Activated CD4-positive, alpha-beta T cell treated with anti-CD3 and anti-CD28 coated beads for 36 hours (primary cell): ENCODE measurements around the gene DAPK3. TPM values are rescaled to one million over a fixed set of nuclear protein-coding genes. Genes with fewer than 3 reads are reported as not detected.
"Not testable (repeated sequence)": the region's sequence is repeated elsewhere in the genome, so short reads cannot be mapped to it uniquely, and the experiment has no call there.

ENCODE experiments used
- ATAC-seq: fragments of 200-7000 bp; cut with Tn5 transposase; one replicate; pipeline ENCODE4 v1.10.0; 2021; ENCODE audit warnings: mild to moderate bottlenecking, moderate library complexity
- CTCF ChIA-PET: fragments of 350-600 bp; sonication (Branson Sonifier 250); formaldehyde crosslinking; loops from one replicate; lab custom pipeline; 2021; ENCODE audit warnings: antibody characterized with exemption; lab: Charles Lee
- POLR2A ChIA-PET: fragments of 350-600 bp; sonication (Branson Sonifier 250); formaldehyde crosslinking; loops from one replicate; lab custom pipeline; 2021; ENCODE audit warnings: antibody characterized with exemption, inconsistent platforms; lab: Charles Lee
- DNase-seq: peaks from one replicate; pipeline ENCODE4 v3.0.0-alpha.2; 2020
- H3K27ac Mint-ChIP-seq: one replicate; pipeline ENCODE4 v1.8.0; 2021; ENCODE audit warnings: mixed read lengths
- H3K27me3 Mint-ChIP-seq: one replicate; pipeline ENCODE4 v1.8.0; 2021; ENCODE audit warnings: mixed read lengths
- H3K36me3 Mint-ChIP-seq: one replicate; pipeline ENCODE4 v1.8.0; 2021; ENCODE audit warnings: low read depth, mixed read lengths
- H3K4me1 Mint-ChIP-seq: one replicate; pipeline ENCODE4 v1.8.0; 2021; ENCODE audit warnings: mixed read lengths
- H3K4me3 Mint-ChIP-seq: one replicate; pipeline ENCODE4 v1.8.0; 2021; ENCODE audit warnings: mild to moderate bottlenecking, moderate library complexity, mixed read lengths
- H3K9me3 Mint-ChIP-seq: one replicate; pipeline ENCODE4 v1.8.0; 2021; ENCODE audit warnings: low read depth, mixed read lengths
- intact Hi-C, 2 experiments: fragments of 100-400 bp; cut with DNase I in 1 of 2; cut with micrococcal nuclease in 1 of 2; formaldehyde crosslinking; loops; one replicate each; pipeline versions ENCODE4 v1.14.2 to v1.15.1; 2022 to 2024; cut with DNase I, micrococcal nuclease
- total RNA-seq, 2 experiments: library from RNA; stranded (reverse); gene quantifications; one replicate each; pipeline ENCODE4 v1.2.3, GENCODE V29; 2021

DAPK3 gene
- total RNA-seq, 2 experiments from 2014 or later = 26.7 to 27.6 TPM

DNA sequence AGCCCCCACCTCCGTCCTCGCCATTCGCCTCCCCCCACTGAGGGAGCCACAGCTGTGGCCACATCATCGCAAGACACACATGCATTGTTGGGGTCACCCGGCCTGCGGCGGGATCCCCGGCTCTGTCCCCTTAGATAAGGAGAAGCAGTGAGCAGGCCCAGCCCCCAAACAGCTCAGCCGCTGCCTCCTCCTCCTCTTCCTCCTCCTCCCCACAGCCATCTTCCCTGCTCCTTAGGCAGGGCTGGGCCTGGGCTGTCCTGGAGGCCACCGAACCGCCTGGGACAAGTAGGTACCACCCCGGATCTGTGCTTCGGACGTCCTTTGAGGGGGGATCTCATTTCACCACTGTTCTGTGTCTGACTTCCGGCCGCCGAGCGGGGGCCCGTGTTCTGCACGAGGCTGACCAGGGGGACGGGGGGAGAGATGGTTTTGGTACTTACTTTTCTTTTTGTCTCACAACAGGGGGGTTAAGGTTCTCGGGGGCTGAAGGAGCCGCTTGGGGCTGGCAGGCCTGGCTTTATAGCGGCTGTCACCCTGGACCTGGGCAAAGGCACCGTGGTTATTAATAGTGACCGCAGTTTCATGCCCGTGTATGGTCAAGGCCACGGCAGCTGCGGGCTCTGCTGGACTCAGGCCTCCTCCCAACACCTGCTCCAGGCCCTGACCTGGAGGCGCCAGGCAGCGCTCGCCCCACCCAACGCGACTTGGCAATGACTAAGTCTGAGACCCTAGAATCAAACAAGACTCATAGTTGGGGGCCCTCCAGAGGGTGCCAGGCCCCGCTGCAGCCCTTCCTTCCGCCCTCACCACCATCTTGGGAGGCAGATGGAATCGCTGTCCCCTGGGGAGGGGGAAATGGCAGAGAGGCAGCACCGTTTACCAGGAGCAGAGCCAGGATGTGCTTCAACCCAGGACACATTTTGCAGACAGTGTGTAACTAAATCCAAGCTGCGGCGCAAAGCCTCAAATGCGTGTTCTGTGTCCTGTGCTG lies 19.7 kb downstream of the DAPK3 start:
- POLR2A ChIA-PET = no interaction called here

DNA sequence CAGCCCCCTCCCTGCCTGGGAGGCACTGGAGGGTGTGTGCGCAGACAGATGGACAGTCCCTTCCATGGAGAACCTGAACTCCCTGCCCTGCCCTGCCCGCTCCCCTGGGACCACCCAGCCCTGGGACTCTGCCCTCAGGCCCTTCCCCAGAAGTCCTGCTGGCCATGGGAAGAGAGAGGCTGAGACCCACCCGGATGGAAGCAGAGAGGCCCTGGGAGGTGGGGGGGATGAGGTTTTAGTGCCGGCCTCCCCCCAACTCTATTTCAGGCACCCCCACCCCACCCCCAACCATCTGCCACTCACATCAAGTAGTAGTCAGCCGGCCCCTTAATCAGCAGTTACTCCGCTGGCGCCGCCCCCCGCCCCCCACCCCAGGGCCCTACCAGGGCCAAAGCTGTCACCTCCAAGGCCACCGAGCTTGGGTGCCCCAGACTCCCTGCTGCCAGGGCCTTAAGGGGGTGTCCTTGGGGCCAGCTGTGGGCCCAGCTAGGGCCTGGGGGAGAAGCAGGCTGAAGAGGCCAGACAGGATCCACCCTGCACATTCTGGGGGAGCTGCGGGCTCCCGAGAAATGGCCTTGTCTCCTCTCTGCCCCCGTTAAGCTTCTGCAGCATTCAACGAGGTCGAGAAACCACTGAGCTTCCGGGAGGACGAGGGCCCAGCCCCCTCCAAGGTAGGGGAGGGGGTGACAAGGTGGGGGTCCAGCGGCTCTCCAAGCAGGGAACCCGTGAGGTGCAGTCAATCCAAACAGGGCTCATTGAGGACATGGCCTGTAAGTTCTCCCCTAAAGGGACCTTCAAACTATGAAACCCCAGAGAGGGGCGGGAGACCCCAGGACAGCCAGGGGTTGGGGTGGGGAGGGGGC lies 20.7 kb downstream of the DAPK3 start:
- Mint-ChIP-seq H3K4me1 (peaks cover 3% of the 10 kb centered on the region), H3K36me3 (no peaks in the 10 kb centered on the region), H3K4me3 (no peak overlapping the region), H3K9me3 (no peaks in the 10 kb centered on the region), H3K27me3 (no peaks in the 10 kb centered on the region), H3K27ac (no peak overlapping the region)
- POLR2A ChIA-PET = no interaction called here
- DNase-seq (no peak), ATAC-seq (no peak)
- CTCF ChIA-PET = no interaction called here
- intact Hi-C loops = no loop called here

More for the DNA sequence above, 19.7 kb downstream of the DAPK3 start:
- Mint-ChIP-seq H3K9me3 (no peaks in the 10 kb centered on the region), H3K4me1 (peaks cover 3% of the 10 kb centered on the region), H3K36me3 (no peaks in the 10 kb centered on the region), H3K27ac (no peak overlapping the region), H3K4me3 (peak overlapping the region; percentile 9), H3K27me3 (no peaks in the 10 kb centered on the region)
- CTCF ChIA-PET = no interaction called here
- DNase-seq = no peak
- intact Hi-C loops = no loop called here
- peak; percentile 30 for ATAC-seq

DNA sequence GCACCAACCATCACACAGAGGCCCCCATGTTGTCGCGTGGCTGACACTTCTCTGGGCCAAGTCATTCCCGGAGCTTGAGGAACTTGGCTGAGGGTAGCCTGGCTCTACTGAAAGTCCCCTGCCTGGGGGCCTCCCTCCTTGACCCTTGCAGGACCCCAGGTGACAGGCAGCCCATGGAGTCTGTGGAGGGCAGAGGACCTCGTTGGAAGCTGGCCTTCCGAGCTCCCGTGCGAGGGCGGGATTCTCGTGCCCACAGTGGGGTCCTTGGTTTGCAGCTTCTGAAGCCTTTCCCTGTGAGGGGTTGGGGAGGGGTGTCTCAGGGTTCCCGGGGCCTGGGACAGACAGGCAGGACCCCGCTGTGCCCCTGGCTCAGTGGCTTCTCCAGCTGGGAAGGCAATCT lies 21.6 kb downstream of the DAPK3 start:
- intact Hi-C loops = no loop called here

DNA sequence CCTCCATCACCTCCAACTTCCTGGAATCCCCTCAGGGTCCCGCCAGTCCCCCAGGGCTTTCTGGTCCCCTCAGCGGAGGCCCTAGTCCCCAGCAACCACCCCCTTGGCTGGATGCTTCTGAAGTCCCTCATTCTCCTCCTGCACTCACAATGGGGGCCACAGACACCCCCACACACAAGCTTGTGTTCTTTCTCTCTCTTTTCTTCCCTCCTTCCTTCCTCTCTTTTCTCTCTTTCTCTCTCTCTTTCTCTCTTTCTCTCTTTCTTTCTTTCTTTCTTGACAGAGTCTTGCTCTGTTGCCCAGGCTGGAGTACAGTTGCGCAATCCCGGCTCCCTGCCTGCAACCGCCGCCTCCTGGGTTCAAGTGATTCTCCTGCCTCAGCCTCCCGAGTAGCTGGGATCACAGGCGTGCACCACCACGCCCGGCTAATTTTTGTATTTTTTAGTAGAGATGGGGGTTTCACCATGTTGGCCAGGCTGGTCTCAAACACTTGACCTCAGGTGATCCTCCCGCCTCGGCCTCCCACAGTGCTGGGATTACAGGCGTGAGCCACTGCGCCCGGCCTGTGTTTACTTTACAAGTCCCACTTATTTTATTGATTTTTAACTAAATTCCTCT lies 23.5 kb downstream of the DAPK3 start:
- DNase-seq, intact Hi-C loops, H3K36me3 Mint-ChIP-seq, H3K27ac Mint-ChIP-seq, ATAC-seq, H3K9me3 Mint-ChIP-seq, H3K27me3 Mint-ChIP-seq, H3K4me3 Mint-ChIP-seq, H3K4me1 Mint-ChIP-seq, CTCF ChIA-PET: not testable (repeated sequence)
- POLR2A ChIA-PET = interaction anchor here (0.6 kb wide), 1 partner anchor 28 kb away, joined by 5 read pairs; no protein-coding TSS in a partner anchor

More for the DNA sequence above, 21.6 kb downstream of the DAPK3 start:
- no peaks in the 10 kb centered on the region for H3K27me3 Mint-ChIP-seq
- peaks cover 3% of the 10 kb centered on the region for H3K4me1 Mint-ChIP-seq
- DNase-seq (no peak), ATAC-seq (no peak)
- ChIA-PET CTCF (interaction anchor here (0.6 to 0.7 kb wide), 3 partner anchors 133 to 1940 kb away, joined by 3 read pairs; no protein-coding TSS in a partner anchor), POLR2A (no interaction called here)
- no peaks in the 10 kb centered on the region for H3K36me3 Mint-ChIP-seq
- H3K27ac Mint-ChIP-seq = no peak overlapping the region
- H3K4me3 Mint-ChIP-seq = no peak overlapping the region
- H3K9me3 Mint-ChIP-seq = no peaks in the 10 kb centered on the region

DNA sequence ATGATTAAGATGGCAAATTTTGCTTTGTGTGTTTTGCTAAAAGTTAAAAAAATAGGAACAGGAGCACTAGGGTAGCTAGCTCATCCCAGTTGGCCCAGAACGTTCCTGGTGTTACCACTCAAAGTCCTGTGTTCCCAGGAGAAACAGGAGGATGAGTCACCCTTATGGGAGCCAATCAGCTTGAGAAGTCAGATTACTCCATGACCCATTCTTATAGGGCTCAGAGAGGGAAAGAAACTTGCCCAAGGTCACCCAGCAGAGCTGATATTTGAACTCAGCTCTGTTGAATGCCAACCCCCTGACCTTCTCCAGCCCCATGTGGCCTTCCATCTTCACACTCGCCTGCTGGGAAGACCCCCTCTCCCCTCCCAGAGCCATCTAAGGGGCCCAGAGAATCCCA lies 25.1 kb downstream of the DAPK3 start:
- POLR2A ChIA-PET = interaction anchor here (0.6 kb wide), 1 partner anchor 104 kb away, joined by 11 read pairs; no protein-coding TSS in a partner anchor

DNA sequence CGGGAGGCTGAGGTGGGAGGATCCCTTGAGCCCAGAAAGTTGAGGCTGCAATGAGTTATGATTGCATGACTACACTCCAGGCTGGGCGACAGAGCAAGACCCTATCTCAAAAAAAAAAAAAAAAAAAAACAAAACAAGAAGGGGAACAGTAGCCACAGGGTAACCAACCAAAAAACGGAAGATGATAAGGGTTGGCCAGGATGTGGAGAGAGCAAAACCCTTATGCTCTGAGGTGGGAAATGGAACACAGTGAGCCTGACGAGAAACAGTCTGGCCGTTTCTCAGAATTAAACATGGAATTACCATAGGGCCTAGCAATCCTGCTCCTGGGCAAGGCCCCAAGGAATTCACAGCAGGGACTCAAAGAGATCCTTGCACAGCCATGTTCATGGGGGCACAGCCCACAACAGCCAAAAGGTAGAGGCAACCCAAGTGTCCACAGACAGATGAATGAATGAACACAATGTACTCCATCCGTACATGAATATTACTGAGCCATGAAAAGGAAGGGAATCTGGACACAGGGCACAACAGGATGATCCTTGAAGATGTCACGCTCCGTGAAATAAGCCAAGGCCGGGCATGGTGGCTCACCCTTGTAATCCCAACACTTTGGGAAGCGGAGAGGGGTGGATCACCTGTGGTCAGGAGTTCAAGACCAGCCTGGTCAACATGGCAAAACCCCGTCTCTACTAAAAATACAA lies 26.7 kb downstream of the DAPK3 start:
- ChIA-PET POLR2A (no interaction called here), CTCF (no interaction called here)
- no peak overlapping the region for H3K27ac Mint-ChIP-seq
- no peaks in the 10 kb centered on the region for H3K27me3 Mint-ChIP-seq
- H3K36me3 Mint-ChIP-seq = no peaks in the 10 kb centered on the region
- DNase-seq (no peak), ATAC-seq (no peak)
- H3K9me3 Mint-ChIP-seq = no peaks in the 10 kb centered on the region
- H3K4me1 Mint-ChIP-seq = no peaks in the 10 kb centered on the region
- H3K4me3 Mint-ChIP-seq = no peak overlapping the region
- intact Hi-C loops = no loop called here

More for the DNA sequence above, 25.1 kb downstream of the DAPK3 start:
- H3K27ac Mint-ChIP-seq = no peak overlapping the region
- ATAC-seq (no peak), DNase-seq (no peak)
- intact Hi-C loops = no loop called here
- H3K36me3 Mint-ChIP-seq = no peaks in the 10 kb centered on the region
- H3K9me3 Mint-ChIP-seq = no peaks in the 10 kb centered on the region
- CTCF ChIA-PET = no interaction called here
- no peak overlapping the region for H3K4me3 Mint-ChIP-seq
- H3K4me1 Mint-ChIP-seq = no peaks in the 10 kb centered on the region
- no peaks in the 10 kb centered on the region for H3K27me3 Mint-ChIP-seq

DNA sequence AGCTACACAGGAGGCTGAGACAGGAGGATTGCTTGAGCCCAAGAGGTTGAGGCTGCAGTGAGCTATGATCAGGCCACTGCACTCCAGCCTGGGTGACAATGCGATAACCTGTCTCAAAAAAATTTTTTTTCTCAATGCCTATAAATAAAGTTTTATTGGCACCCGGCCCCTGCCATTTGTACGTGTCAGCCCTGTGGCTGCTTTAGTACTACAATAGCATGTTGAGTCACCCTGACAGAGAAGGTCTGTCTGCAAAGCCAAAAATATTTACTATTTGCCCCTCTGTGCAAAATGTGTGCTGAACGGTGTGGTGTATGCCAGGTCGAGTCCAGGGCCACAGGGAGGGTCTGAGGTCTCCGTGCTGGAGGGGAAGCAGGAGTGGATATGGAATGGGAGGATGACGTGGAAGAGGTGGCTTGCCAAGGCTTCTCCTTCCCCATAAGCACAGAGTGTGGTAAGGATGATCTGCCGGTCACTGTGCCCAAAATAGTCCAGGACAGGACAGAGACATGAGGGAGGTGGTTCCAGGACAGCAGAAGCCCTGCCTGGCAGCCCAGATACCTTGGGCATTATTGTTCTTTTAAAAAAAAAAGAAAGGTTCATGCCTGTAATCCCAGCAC lies 28.0 kb downstream of the DAPK3 start:
- Mint-ChIP-seq H3K27ac (no peak overlapping the region), H3K4me1 (no peaks in the 10 kb centered on the region), H3K27me3 (no peaks in the 10 kb centered on the region), H3K4me3 (no peak overlapping the region), H3K9me3 (no peaks in the 10 kb centered on the region), H3K36me3 (no peaks in the 10 kb centered on the region)
- intact Hi-C loops = no loop called here
- ChIA-PET POLR2A (no interaction called here), CTCF (interaction anchor here (0.6 kb wide), 1 partner anchor 260 kb away, joined by 3 read pairs; no protein-coding TSS in a partner anchor)
- ATAC-seq (no peak), DNase-seq (no peak)

DNA sequence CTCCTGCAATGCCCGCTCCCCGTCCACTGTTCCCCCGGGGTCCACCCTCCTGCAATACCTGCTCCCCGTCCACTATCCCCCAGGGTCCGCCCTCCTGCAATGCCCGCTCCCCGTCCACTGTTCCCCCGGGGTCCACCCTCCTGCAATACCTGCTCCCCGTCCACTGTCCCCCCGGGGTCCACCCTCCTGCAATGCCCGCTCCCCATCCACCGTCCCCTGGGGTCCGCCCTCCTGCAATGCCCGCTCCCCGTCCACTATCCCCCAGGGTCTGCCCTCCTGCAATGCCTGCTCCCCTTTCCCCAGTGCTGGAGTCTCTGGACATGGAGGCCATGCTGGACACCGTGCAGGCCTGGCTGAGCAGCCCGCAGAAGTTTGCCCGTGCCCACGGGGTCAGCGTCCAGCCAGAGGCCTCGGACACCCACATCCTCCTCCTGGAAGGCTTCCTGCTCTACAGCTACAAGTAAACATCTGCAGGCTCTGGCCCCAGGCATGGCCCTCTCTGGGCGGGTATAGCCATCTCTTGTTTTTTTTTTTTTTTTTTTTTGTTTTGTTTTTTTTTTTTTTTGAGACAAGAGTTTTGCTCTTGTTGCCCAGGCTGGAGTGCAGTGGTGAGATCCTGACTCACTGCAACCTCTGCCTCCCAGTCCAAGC lies 32.5 kb downstream of the DAPK3 start:
- POLR2A ChIA-PET = not testable (repeated sequence)

DNA sequence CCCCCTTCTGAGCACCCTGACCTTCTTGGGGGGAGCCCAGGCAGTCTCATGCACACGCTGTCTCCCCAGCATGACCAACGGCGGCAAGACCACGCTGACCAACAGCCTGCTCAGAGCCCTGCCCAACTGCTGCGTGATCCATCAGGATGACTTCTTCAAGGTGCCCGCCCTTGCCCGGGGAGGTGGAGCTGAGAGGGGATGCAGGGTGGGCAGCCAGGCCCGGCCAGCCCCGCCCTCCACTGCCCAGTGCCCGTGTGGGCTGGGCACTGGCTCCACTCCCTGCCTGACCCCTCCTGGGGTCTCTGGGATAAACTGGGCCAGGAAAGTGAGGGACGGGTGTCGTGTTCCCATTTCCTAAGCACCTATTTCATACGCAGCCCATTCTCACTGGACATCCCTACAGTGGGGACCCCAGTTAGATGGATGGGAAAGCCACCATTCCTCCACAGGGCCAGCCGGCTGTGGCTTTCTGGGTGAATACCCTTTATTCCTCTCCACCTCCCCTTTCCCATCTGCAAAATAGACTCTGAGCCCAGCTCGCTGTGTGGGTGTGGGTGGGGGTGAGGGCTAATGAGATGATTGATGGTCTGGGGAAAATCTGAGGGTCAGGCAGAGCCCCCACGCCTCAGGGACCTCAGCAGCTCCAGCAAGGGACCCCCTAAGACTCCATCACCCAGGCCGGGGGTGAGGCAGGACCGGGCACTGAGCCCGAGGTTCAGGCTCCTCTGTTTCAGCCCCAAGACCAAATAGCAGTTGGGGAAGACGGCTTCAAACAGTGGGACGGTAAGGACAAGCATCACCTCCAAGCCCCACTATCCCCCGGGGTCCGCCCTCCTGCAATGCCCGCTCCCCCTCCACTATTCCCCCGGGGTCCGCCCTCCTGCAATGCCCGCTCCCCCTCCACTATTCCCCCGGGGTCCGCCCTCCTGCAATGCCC lies 34.1 kb downstream of the DAPK3 start:
- DNase-seq = no peak
- intact Hi-C loops = no loop called here
- H3K27ac Mint-ChIP-seq = no peak overlapping the region
- POLR2A ChIA-PET = no interaction called here
- no peak for ATAC-seq
- CTCF ChIA-PET = no interaction called here
- no peaks in the 10 kb centered on the region for H3K9me3 Mint-ChIP-seq
- no peak overlapping the region for H3K4me3 Mint-ChIP-seq
- H3K27me3 Mint-ChIP-seq = peaks cover 4% of the 10 kb centered on the region
- no peaks in the 10 kb centered on the region for H3K36me3 Mint-ChIP-seq
- no peaks in the 10 kb centered on the region for H3K4me1 Mint-ChIP-seq

More for the DNA sequence above, 32.5 kb downstream of the DAPK3 start:
- ATAC-seq, H3K4me3 Mint-ChIP-seq, H3K27ac Mint-ChIP-seq, H3K9me3 Mint-ChIP-seq, intact Hi-C loops, H3K36me3 Mint-ChIP-seq, H3K27me3 Mint-ChIP-seq, H3K4me1 Mint-ChIP-seq, DNase-seq: not testable (repeated sequence)
- CTCF ChIA-PET = interaction anchor here (0.8 kb wide), 1 partner anchor 419 kb away, joined by 4 read pairs; no protein-coding TSS in a partner anchor
